Cardiac muscle cell (in vitro differentiated cells and primary cell): ENCODE data around the gene SWI5. TPM values are rescaled to one million over a fixed set of nuclear protein-coding genes. Genes with fewer than 3 reads are reported as not detected.

Experiments
- DNase-seq, 2 donors: peaks; one replicate each; pipeline versions ENCODE4 v3.0.0 to v3.0.0-alpha.2; 2010 to 2017; ENCODE audit warnings: low read depth in 1 of 2, low spot score in 1 of 2
- H3K27ac ChIP-seq: fragments of 200-600 bp; sonication (generic); 2 replicates; pipeline ENCODE4 v1.5.1; 2016
- H3K27me3 ChIP-seq: fragments of 200-600 bp; sonication (generic); 2 replicates; pipeline ENCODE4 v1.6.0; 2016; ENCODE audit warnings: control low read depth
- H3K36me3 ChIP-seq: fragments of 200-600 bp; sonication (generic); 2 replicates; pipeline ENCODE4 v1.5.1; 2016; ENCODE audit warnings: control low read depth
- H3K4me1 ChIP-seq: fragments of 200-600 bp; sonication (generic); 2 replicates; pipeline ENCODE4 v1.8.1; 2017; ENCODE audit warnings: low read depth, mild to moderate bottlenecking, mixed run types
- H3K4me3 ChIP-seq: fragments of 200-600 bp; sonication (generic); 2 replicates; pipeline ENCODE4 v1.5.1; 2016; ENCODE audit warnings: mild to moderate bottlenecking
- H3K9me3 ChIP-seq: fragments of 200-600 bp; sonication (generic); 2 replicates; pipeline ENCODE4 v1.5.1; 2017; ENCODE audit warnings: low read depth, mild to moderate bottlenecking, control low read depth
- CTCF ChIP-seq: IDR thresholded peaks from 2 replicates; pipeline ENCODE4 v1.5.1; 2012; ENCODE audit warnings: low read depth, mild to moderate bottlenecking, low read length
- polyA plus RNA-seq: library from polyadenylated mRNA; unstranded; fragments of >200 nt; fragmentation: Nextera tagmentation; extraction: Ambion mirVana; gene quantifications from 2 replicates; pipeline ENCODE4 v1.2.1, GENCODE V29; 2016
- total RNA-seq: library from RNA; depleted of rRNA; stranded (reverse); fragments of >200 nt; gene quantifications from 2 replicates; pipeline ENCODE4 v1.2.3, GENCODE V29; 2016

SWI5 gene
- total and polyA plus RNA-seq, 2 experiments from 2014 or later = 37.7 to 82.6 TPM

- no peak for DNase-seq
- H3K4me1 ChIP-seq = peaks cover 13% of the 10 kb centered on the region
- TF ChIP-seq CTCF = no peak
- H3K27ac ChIP-seq = peak overlapping the region; percentile 17
- no peak overlapping the region for H3K4me3 ChIP-seq
- no peaks in the 10 kb centered on the region for H3K27me3 ChIP-seq
- H3K36me3 ChIP-seq = no peaks in the 10 kb centered on the region
- H3K9me3 ChIP-seq = no peaks in the 10 kb centered on the region
Observed at GRCh38 chr9:128325629-128326028, 49.6 kb downstream of the SWI5 start.

GRCh38 chr9:128333451-128333869 is 57.4 kb downstream of the SWI5 start:
- Histone ChIP-seq H3K36me3 (peaks cover 3% of the 10 kb centered on the region), H3K4me1 (no peaks in the 10 kb centered on the region), H3K4me3 (no peak overlapping the region), H3K9me3 (no peaks in the 10 kb centered on the region), H3K27ac (no peak overlapping the region), H3K27me3 (no peaks in the 10 kb centered on the region)
- DNase-seq = no peak
- TF ChIP-seq CTCF = no peak

- H3K4me3 ChIP-seq = no peak overlapping the region
- H3K36me3 ChIP-seq = peaks cover 3% of the 10 kb centered on the region
- DNase-seq = no peak
- no peaks in the 10 kb centered on the region for H3K4me1 ChIP-seq
- H3K27ac ChIP-seq = no peak overlapping the region
- H3K9me3 ChIP-seq = no peaks in the 10 kb centered on the region
- H3K27me3 ChIP-seq = no peaks in the 10 kb centered on the region
- no peak for TF ChIP-seq CTCF
Observed at GRCh38 chr9:128335161-128335560, 59.1 kb downstream of the SWI5 start.

GRCh38 chr9:128335914-128336313 is 59.8 kb downstream of the SWI5 start:
- no peak for TF ChIP-seq CTCF
- H3K4me1 ChIP-seq = no peaks in the 10 kb centered on the region

DNA sequence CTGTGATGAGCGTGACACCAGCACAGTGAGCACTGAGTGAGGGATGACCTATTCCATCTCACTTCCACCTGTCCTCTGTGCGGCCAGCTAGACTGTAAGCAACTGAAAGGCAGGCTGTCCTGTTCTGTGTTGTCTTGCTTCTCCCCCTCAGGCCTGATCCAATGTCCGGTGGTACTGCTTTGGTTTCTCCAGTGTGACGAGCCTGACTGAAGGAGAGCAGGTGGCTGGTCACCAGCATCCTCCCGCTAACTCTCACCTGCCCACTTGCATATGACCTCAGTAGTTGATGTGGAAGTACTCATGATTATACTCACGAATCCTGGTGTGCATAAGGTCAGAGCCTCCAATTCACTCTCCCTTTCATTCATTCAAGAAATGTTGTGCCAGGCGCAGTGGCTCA is 61.9 kb downstream of the SWI5 start:
- Histone ChIP-seq H3K27me3 (no peaks in the 10 kb centered on the region), H3K4me1 (no peaks in the 10 kb centered on the region), H3K9me3 (no peaks in the 10 kb centered on the region), H3K4me3 (no peak overlapping the region), H3K27ac (no peak overlapping the region), H3K36me3 (no peaks in the 10 kb centered on the region)
- TF ChIP-seq CTCF = no peak
- no peak for DNase-seq

More at GRCh38 chr9:128335914-128336313, 59.8 kb downstream of the SWI5 start:
- H3K9me3 ChIP-seq = no peaks in the 10 kb centered on the region
- H3K4me3 ChIP-seq = no peak overlapping the region
- H3K36me3 ChIP-seq = peaks cover 3% of the 10 kb centered on the region
- H3K27me3 ChIP-seq = no peaks in the 10 kb centered on the region
- no peak for DNase-seq
- H3K27ac ChIP-seq = no peak overlapping the region

Other genes with a start within 250 kb of the SWI5 start
- 9.4 and 15.2 TPM in 2 replicates for gene NAIF1, start 209.0 kb upstream of the SWI5 start, total RNA-seq
- 6.9 and 10.9 TPM in 2 replicates for gene NAIF1, start 209.0 kb upstream of the SWI5 start, polyA plus RNA-seq
- 13.0 and 15.8 TPM in 2 replicates for gene SLC25A25, start 208.0 kb upstream of the SWI5 start, total RNA-seq
- gene SLC25A25, start 208.0 kb upstream of the SWI5 start, polyA plus RNA-seq = 9.1 and 9.8 TPM in 2 replicates
- gene PTGES2, start 148.5 kb upstream of the SWI5 start, total RNA-seq = 132 and 141 TPM in 2 replicates
- 206 and 240 TPM in 2 replicates for gene PTGES2, start 148.5 kb upstream of the SWI5 start, polyA plus RNA-seq
- gene LCN2, start 126.8 kb upstream of the SWI5 start, total RNA-seq = not detected in 2 replicates
- gene LCN2, start 126.8 kb upstream of the SWI5 start, polyA plus RNA-seq = 1.2 TPM in 1 of 2 replicates, not detected in the other
- 595 and 729 TPM in 2 replicates for gene BBLN, start 116.0 kb upstream of the SWI5 start, total RNA-seq
- 243 and 262 TPM in 2 replicates for gene BBLN, start 116.0 kb upstream of the SWI5 start, polyA plus RNA-seq
- gene CIZ1, start 84.7 kb upstream of the SWI5 start, total RNA-seq = 63.1 and 105 TPM in 2 replicates
- gene CIZ1, start 84.7 kb upstream of the SWI5 start, polyA plus RNA-seq = 95.0 and 119 TPM in 2 replicates
- 17.6 and 42.3 TPM in 2 replicates for gene DNM1, start 72.9 kb upstream of the SWI5 start, total RNA-seq
- gene DNM1, start 72.9 kb upstream of the SWI5 start, polyA plus RNA-seq = 24.3 and 47.2 TPM in 2 replicates
- 95.3 and 96.4 TPM in 2 replicates for gene GOLGA2, start 269 bp upstream of the SWI5 start, total RNA-seq
- gene GOLGA2, start 269 bp upstream of the SWI5 start, polyA plus RNA-seq = 32.0 and 35.3 TPM in 2 replicates
- 15.5 and 18.6 TPM in 2 replicates for gene TRUB2, start 46.2 kb downstream of the SWI5 start, total RNA-seq
- 54.2 and 63.5 TPM in 2 replicates for gene TRUB2, start 46.2 kb downstream of the SWI5 start, polyA plus RNA-seq
- 87.1 and 93.3 TPM in 2 replicates for gene COQ4, start 46.6 kb downstream of the SWI5 start, total RNA-seq
- 75.1 and 81.1 TPM in 2 replicates for gene COQ4, start 46.6 kb downstream of the SWI5 start, polyA plus RNA-seq
- gene SLC27A4, start 64.3 kb downstream of the SWI5 start, total RNA-seq = 16.9 and 30.2 TPM in 2 replicates
- 17.8 TPM in 2 replicates for gene SLC27A4, start 64.3 kb downstream of the SWI5 start, polyA plus RNA-seq
- gene URM1, start 95.1 kb downstream of the SWI5 start, total RNA-seq = 48.0 and 51.8 TPM in 2 replicates
- 39.7 and 71.0 TPM in 2 replicates for gene URM1, start 95.1 kb downstream of the SWI5 start, polyA plus RNA-seq
- 34.6 and 53.8 TPM in 2 replicates for gene CERCAM, start 144.6 kb downstream of the SWI5 start, total RNA-seq
- gene CERCAM, start 144.6 kb downstream of the SWI5 start, polyA plus RNA-seq = 38.6 and 58.1 TPM in 2 replicates
- gene ODF2, start 179.7 kb downstream of the SWI5 start, total RNA-seq = 31.5 and 66.9 TPM in 2 replicates
- 31.3 and 47.2 TPM in 2 replicates for gene ODF2, start 179.7 kb downstream of the SWI5 start, polyA plus RNA-seq
- 20.6 and 22.4 TPM in 2 replicates for gene GLE1, start 228.4 kb downstream of the SWI5 start, total RNA-seq
- 16.3 and 28.4 TPM in 2 replicates for gene GLE1, start 228.4 kb downstream of the SWI5 start, polyA plus RNA-seq